ENCODE measurements around the gene AFAP1L2. TPM values are rescaled to one million over a fixed set of nuclear protein-coding genes. Genes with fewer than 3 reads are reported as not detected.

AFAP1L2 gene
- total and polyA plus RNA-seq, 12 donors = 2.9 to 5.0 (median 4.3) TPM

DNA sequence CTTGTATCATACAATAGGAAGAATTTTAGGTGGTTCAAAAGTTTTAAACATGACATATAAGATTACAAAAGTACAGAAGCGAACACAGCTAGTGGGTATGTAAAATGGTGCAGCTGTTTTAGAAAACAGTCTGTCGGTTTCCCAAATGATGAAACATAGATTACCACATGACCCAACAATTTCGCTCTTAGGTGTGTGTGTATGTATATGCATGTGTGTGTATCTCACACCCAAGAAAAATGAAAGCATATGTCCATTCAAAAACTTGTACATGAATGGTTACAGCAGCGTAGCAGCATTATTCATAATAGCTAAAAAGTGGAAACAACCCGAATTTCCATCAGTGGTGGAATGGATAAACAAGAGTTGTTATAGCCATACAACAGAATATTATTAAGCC is 23.5 kb downstream of the AFAP1L2 start:
- intact Hi-C loops (cut with DNase I) = no loop called here
- peaks cover 0 to 15% (median 0%) of the 10 kb centered on the region in 9 donors for H3K4me1 ChIP-seq
- no peak for ATAC-seq
- no peak for DNase-seq
- no peaks in the 10 kb centered on the region for H3K27me3 ChIP-seq
- H3K4me3 ChIP-seq = no peak overlapping the region
- H3K9me3 ChIP-seq = no peaks in the 10 kb centered on the region
- no peak overlapping the region for H3K27ac ChIP-seq
- TF ChIP-seq, protein P1, sequence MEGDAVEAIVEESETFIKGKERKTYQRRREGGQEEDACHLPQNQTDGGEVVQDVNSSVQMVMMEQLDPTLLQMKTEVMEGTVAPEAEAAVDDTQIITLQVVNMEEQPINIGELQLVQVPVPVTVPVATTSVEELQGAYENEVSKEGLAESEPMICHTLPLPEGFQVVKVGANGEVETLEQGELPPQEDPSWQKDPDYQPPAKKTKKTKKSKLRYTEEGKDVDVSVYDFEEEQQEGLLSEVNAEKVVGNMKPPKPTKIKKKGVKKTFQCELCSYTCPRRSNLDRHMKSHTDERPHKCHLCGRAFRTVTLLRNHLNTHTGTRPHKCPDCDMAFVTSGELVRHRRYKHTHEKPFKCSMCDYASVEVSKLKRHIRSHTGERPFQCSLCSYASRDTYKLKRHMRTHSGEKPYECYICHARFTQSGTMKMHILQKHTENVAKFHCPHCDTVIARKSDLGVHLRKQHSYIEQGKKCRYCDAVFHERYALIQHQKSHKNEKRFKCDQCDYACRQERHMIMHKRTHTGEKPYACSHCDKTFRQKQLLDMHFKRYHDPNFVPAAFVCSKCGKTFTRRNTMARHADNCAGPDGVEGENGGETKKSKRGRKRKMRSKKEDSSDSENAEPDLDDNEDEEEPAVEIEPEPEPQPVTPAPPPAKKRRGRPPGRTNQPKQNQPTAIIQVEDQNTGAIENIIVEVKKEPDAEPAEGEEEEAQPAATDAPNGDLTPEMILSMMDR (IDR thresholded peaks at IDR 0.05) = no peak
- 94 to 95% methylated on average over 5 of the region's 5 CpGs for WGBS, 2 donors
- no peaks in the 10 kb centered on the region for H3K36me3 ChIP-seq

DNA sequence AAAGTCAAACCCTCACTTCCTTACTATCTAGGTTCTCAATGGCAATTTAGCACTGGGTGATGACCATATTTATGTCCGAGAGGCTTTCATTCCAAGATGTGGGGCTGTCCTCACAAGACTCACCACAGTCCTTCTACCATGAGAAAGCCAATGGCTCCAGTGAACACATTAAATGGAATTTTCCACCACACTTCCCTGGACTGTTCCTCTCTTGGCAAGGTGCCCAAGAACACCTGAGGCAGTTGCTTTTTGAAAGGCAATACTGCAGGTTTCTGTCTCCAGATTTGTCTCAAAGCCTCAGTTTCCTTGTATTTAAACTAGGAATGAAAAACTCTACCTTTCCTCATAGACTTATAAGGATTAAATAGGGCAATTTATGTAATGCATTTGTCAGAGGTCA is 24.2 kb downstream of the AFAP1L2 start:
- Histone ChIP-seq H3K4me1 (peaks cover 0 to 16% (median 0%) of the 10 kb centered on the region in 9 donors), H3K9me3 (no peaks in the 10 kb centered on the region), H3K27ac (peak overlapping the region in 1 of 10 donors; percentile 37), H3K36me3 (no peaks in the 10 kb centered on the region), H3K27me3 (no peaks in the 10 kb centered on the region), H3K4me3 (no peak overlapping the region)
- no peak for ATAC-seq
- DNase-seq = no peak
- intact Hi-C loops (cut with DNase I) = no loop called here
- 73 to 91% methylated on average over 1 of the region's 1 CpG for whole genome bisulfite sequencing, 2 donors
- TF ChIP-seq, protein P1 (IDR thresholded peaks at IDR 0.05) = no peak

DNA sequence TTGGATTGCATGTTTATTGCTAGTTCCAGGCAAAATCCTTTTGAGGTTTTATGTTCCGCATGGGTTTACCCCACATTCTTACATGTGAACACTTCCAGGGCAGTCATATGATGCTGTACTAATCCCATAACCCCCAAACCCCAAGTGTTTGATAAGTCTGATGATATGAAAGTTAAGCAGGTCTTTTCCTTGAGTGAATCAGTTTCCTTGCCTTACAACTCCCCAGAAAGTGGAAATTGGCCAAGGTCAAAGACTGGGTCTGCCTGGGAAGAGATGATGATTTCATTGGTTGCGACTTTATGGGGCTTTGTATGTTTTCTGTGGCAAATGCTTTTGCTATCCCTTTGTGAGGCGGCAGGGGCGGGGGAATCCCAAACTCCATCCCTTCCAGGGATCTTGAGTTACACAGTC is 24.7 kb downstream of the AFAP1L2 start:
- intact Hi-C loops (cut with DNase I) = no loop called here
- ATAC-seq (peak in 5 of 8 donors; percentile 9 to 51 (median 38)), DNase-seq (no peak)
- Histone ChIP-seq H3K9me3 (no peaks in the 10 kb centered on the region), H3K4me3 (no peak overlapping the region), H3K36me3 (no peaks in the 10 kb centered on the region), H3K27me3 (no peaks in the 10 kb centered on the region), H3K4me1 (peaks cover 0 to 20% (median 0%) of the 10 kb centered on the region in 9 donors), H3K27ac (peak overlapping the region in 2 of 10 donors; percentile 37 to 53)
- WGBS, 2 donors = 45 to 56% methylated on average over 4 of the region's 4 CpGs
- TF ChIP-seq, protein P1 (IDR thresholded peaks at IDR 0.05) = no peak

DNA sequence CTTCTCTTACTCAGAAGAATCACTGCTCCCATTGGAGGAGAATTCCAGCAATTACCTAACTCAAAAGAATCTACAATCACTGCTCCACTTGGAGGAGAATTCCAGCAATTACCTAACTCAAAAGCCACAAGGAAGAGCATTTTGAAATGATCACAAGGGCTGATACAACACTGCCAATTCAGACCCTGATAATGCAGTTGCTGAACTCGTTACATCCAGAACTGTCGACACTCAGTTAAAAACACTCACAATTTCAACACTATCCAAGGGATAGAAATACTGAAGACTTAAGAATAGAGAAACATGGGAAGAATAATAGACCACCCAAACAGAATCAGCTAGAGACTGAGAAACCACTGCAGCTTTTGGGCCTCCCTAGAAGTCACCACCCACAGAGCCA is 27.8 kb downstream of the AFAP1L2 start:
- WGBS, 2 donors = 75 to 77% methylated on average over 2 of the region's 2 CpGs
- intact Hi-C loops (cut with DNase I) = no loop called here
- DNase-seq (no peak), ATAC-seq (no peak)
- no peak overlapping the region for H3K27ac ChIP-seq
- H3K9me3 ChIP-seq = no peaks in the 10 kb centered on the region
- H3K27me3 ChIP-seq = no peaks in the 10 kb centered on the region
- no peak overlapping the region for H3K4me3 ChIP-seq
- H3K36me3 ChIP-seq = no peaks in the 10 kb centered on the region
- TF ChIP-seq, protein P1 (IDR thresholded peaks at IDR 0.05) = no peak
- H3K4me1 ChIP-seq = peaks cover 0 to 40% (median 9%) of the 10 kb centered on the region in 9 donors

All from heart right ventricle (tissue), 16 donors.